Epithelial cell of prostate (primary cell): ENCODE data around the gene KDSR.
"Not testable (repeated sequence)": the region's sequence is repeated elsewhere in the genome, so short reads cannot be mapped to it uniquely, and the experiment has no call there.

Experiments
- DNase-seq: peaks from one replicate; pipeline ENCODE4 v3.0.0-alpha.2; 2011; ENCODE audit warnings: low read depth, low spot score
- H3K27ac ChIP-seq: fragments of 450-650 bp; 2 replicates; pipeline ENCODE4 v1.5.1; 2017; ENCODE audit warnings: mild to moderate bottlenecking

The KDSR gene

GRCh38 chr18:63368611-63369010, 1.6 kb upstream of the KDSR start:
- no peak overlapping the region for H3K27ac ChIP-seq
- DNase-seq = no peak

GRCh38 chr18:63366213-63367052, 573 bp downstream of the KDSR start:
- H3K27ac ChIP-seq = peak overlapping the region; percentile 90
- DNase-seq = peak; percentile 24

- no peak for DNase-seq
Measured at GRCh38 chr18:63365876-63366212, 1.2 kb downstream of the KDSR start.

GRCh38 chr18:63363951-63364350, 3.1 kb downstream of the KDSR start:
- H3K27ac ChIP-seq = no peak overlapping the region
- DNase-seq = no peak

More at GRCh38 chr18:63365876-63366212, 1.2 kb downstream of the KDSR start:
- H3K27ac ChIP-seq = peak overlapping the region; percentile 90

- not testable (repeated sequence) for DNase-seq, H3K27ac ChIP-seq
Measured at GRCh38 chr18:63363420-63363819, 3.6 kb downstream of the KDSR start.

GRCh38 chr18:63356272-63356896, 10.6 kb downstream of the KDSR start:
- no peak for DNase-seq
- no peak overlapping the region for H3K27ac ChIP-seq

GRCh38 chr18:63350230-63350629, 16.8 kb downstream of the KDSR start:
- DNase-seq = no peak
- H3K27ac ChIP-seq = no peak overlapping the region

- DNase-seq = no peak
- H3K27ac ChIP-seq = peak overlapping the region; percentile 98
Measured at GRCh38 chr18:63348508-63349136, 18.4 kb downstream of the KDSR start.

GRCh38 chr18:63346480-63347183, 20.4 kb downstream of the KDSR start:
- H3K27ac ChIP-seq = peak overlapping the region; percentile 98
- peak; percentile 83 for DNase-seq

GRCh38 chr18:63346031-63346430, 21.0 kb downstream of the KDSR start:
- peak; percentile 87 for DNase-seq
- H3K27ac ChIP-seq = peak overlapping the region; percentile 98

- peak overlapping the region; percentile 98 for H3K27ac ChIP-seq
- no peak for DNase-seq
Measured at GRCh38 chr18:63344918-63345317, 22.1 kb downstream of the KDSR start.

- no peak for DNase-seq
- no peak overlapping the region for H3K27ac ChIP-seq
Measured at GRCh38 chr18:63344263-63344662, 22.7 kb downstream of the KDSR start.

GRCh38 chr18:63342206-63342605, 24.8 kb downstream of the KDSR start:
- no peak overlapping the region for H3K27ac ChIP-seq
- no peak for DNase-seq

- no peak for DNase-seq
- H3K27ac ChIP-seq = no peak overlapping the region
Measured at GRCh38 chr18:63339920-63340484, 27.0 kb downstream of the KDSR start.

- peak overlapping the region; percentile 66 for H3K27ac ChIP-seq
- peak; percentile 45 for DNase-seq
Measured at GRCh38 chr18:63336366-63337099, 30.5 kb downstream of the KDSR start.

- no peak overlapping the region for H3K27ac ChIP-seq
- no peak for DNase-seq
Measured at GRCh38 chr18:63331105-63331504, 35.9 kb downstream of the KDSR start.

- no peak for DNase-seq
- no peak overlapping the region for H3K27ac ChIP-seq
Measured at GRCh38 chr18:63329431-63330145, 37.4 kb downstream of the KDSR start.

- DNase-seq = no peak
Measured at GRCh38 chr18:63326011-63326410, 41.0 kb downstream of the KDSR start.

GRCh38 chr18:63325086-63325686, 41.8 kb downstream of the KDSR start:
- no peak for DNase-seq
- H3K27ac ChIP-seq = no peak overlapping the region

More at GRCh38 chr18:63326011-63326410, 41.0 kb downstream of the KDSR start:
- no peak overlapping the region for H3K27ac ChIP-seq
